ENCODE data around the gene CALHM1.
A peak's percentile ranks its signal among the peaks of the same experiment; 100 is the strongest.
"Not testable (repeated sequence)": the region's sequence is repeated elsewhere in the genome, so short reads cannot be mapped to it uniquely, and the experiment has no call there.

The CALHM1 gene

GRCh38 chr10:103486635-103487409 is 28.1 kb upstream of the CALHM1 start:
- DNase-seq (ENCODE audit: low spot score), result not testable (repeated sequence)

- DNase-seq (ENCODE audit: low spot score), result peak; percentile 67
These were observed 23.4 kb upstream of the CALHM1 start for GRCh38 chr10:103481974-103482531.

GRCh38 chr10:103480521-103480920 is 21.8 kb upstream of the CALHM1 start:
- no peak for DNase-seq (ENCODE audit: low spot score)

GRCh38 chr10:103479135-103479534 is 20.4 kb upstream of the CALHM1 start, which contains the start of gene CALHM3:
Gene CALHM3 (minus strand): TSS chr10:103479240. CDS start chr10:103479032, 208 bp downstream.
- no peak for DNase-seq (ENCODE audit: low spot score)

- DNase-seq (ENCODE audit: low spot score), result no peak
These were observed 20.0 kb upstream of the CALHM1 start for GRCh38 chr10:103478671-103479070.

- no peak for DNase-seq (ENCODE audit: low spot score)
These were observed 17.5 kb upstream of the CALHM1 start for GRCh38 chr10:103476046-103476768.

- DNase-seq (ENCODE audit: low spot score), result no peak
These were observed 16.7 kb upstream of the CALHM1 start for GRCh38 chr10:103475437-103475836.

GRCh38 chr10:103474077-103474476 is 15.4 kb upstream of the CALHM1 start:
- no peak for DNase-seq (ENCODE audit: low spot score)

- no peak for DNase-seq (ENCODE audit: low spot score)
These were observed 14.6 kb upstream of the CALHM1 start for GRCh38 chr10:103473261-103473671.

- no peak for DNase-seq (ENCODE audit: low spot score)
These were observed 13.3 kb upstream of the CALHM1 start for GRCh38 chr10:103472005-103472404.

GRCh38 chr10:103470761-103471653 is 12.3 kb upstream of the CALHM1 start:
- DNase-seq (ENCODE audit: low spot score), result no peak

- no peak for DNase-seq (ENCODE audit: low spot score)
These were observed 10.5 kb upstream of the CALHM1 start for GRCh38 chr10:103469201-103469600.

- DNase-seq (ENCODE audit: low spot score), result no peak
These were observed 8.7 kb upstream of the CALHM1 start for GRCh38 chr10:103467406-103467805.

- no peak for DNase-seq (ENCODE audit: low spot score)
These were observed 8.0 kb upstream of the CALHM1 start for GRCh38 chr10:103466734-103467133.

GRCh38 chr10:103465411-103466179 is 6.9 kb upstream of the CALHM1 start:
- DNase-seq (ENCODE audit: low spot score), result peak; percentile 11

- no peak for DNase-seq (ENCODE audit: low spot score)
These were observed 4.8 kb upstream of the CALHM1 start for GRCh38 chr10:103463499-103463898.

- DNase-seq (ENCODE audit: low spot score), result no peak
These were observed 915 bp upstream of the CALHM1 start for GRCh38 chr10:103459615-103460014.

GRCh38 chr10:103457896-103458583 is 660 bp downstream of the CALHM1 start:
- DNase-seq (ENCODE audit: low spot score), result no peak

GRCh38 chr10:103457176-103457712 is 1.5 kb downstream of the CALHM1 start:
- no peak for DNase-seq (ENCODE audit: low spot score)

GRCh38 chr10:103456074-103456660 is 2.5 kb downstream of the CALHM1 start:
- no peak for DNase-seq (ENCODE audit: low spot score)

All from pons (tissue), 1 donor.